Glutamatergic neuron (in vitro differentiated cells): ENCODE results near the gene SCCPDH. TPM values are rescaled to one million over a fixed set of nuclear protein-coding genes. Genes with fewer than 3 reads are reported as not detected.
"Not testable (repeated sequence)": the region's sequence is repeated elsewhere in the genome, so short reads cannot be mapped to it uniquely, and the experiment has no call there.

Experiments
- DNase-seq: peaks from one replicate; pipeline ENCODE4 v3.0.0; 2022
- H3K27ac Mint-ChIP-seq: one replicate; pipeline ENCODE4 v1.8.0; 2020; ENCODE audit warnings: mild to moderate bottlenecking, mixed read lengths, inconsistent platforms; ENCODE audit not compliant: unreplicated experiment
- H3K27me3 Mint-ChIP-seq: one replicate; pipeline ENCODE4 v1.8.0; 2020; ENCODE audit warnings: mild to moderate bottlenecking, moderate library complexity, mixed read lengths, inconsistent platforms; ENCODE audit not compliant: unreplicated experiment
- H3K36me3 Mint-ChIP-seq: one replicate; pipeline ENCODE4 v1.8.0; 2020; ENCODE audit warnings: mild to moderate bottlenecking, mixed read lengths, inconsistent platforms; ENCODE audit not compliant: unreplicated experiment
- H3K4me1 Mint-ChIP-seq: one replicate; pipeline ENCODE4 v1.8.0; 2020; ENCODE audit warnings: mild to moderate bottlenecking, low read depth, mixed read lengths, inconsistent platforms; ENCODE audit not compliant: unreplicated experiment
- H3K4me3 Mint-ChIP-seq: one replicate; pipeline ENCODE4 v1.8.0; 2020; ENCODE audit warnings: mild to moderate bottlenecking, mixed read lengths, inconsistent platforms; ENCODE audit not compliant: unreplicated experiment
- H3K9me3 Mint-ChIP-seq: one replicate; pipeline ENCODE4 v1.8.0; 2020; ENCODE audit warnings: mild to moderate bottlenecking, moderate library complexity, mixed read lengths, inconsistent platforms; ENCODE audit not compliant: unreplicated experiment
- CTCF ChIP-seq: fragments of 200-600 bp; sonication (generic); IDR thresholded peaks from one replicate; pipeline ENCODE4 v1.5.0; 2021; ENCODE audit not compliant: partially characterized antibody, unreplicated experiment
- total RNA-seq: library from RNA; stranded (reverse); fragmentation: NEBNext Ultra II Directional; extraction: Animal tissue kit (Norgen Biotek cat#: 25700); gene quantifications from one replicate; pipeline ENCODE4 v1.2.1, GENCODE V29; 2021; ENCODE audit not compliant: unreplicated experiment

Gene SCCPDH
- total RNA-seq, 1 donor from 2014 or later: 34.6 TPM

GRCh38 chr1:246727594-246727993, 3.4 kb downstream of the SCCPDH start:
- Mint-ChIP-seq H3K27ac (peak overlapping the region; percentile 28), H3K27me3 (peaks cover 5% of the 10 kb centered on the region), H3K9me3 (peaks cover 10% of the 10 kb centered on the region), H3K4me1 (peaks cover 17% of the 10 kb centered on the region), H3K4me3 (peak overlapping the region; percentile 31), H3K36me3 (peaks cover 42% of the 10 kb centered on the region)
- no peak for TF ChIP-seq CTCF
- DNase-seq: no peak

- TF ChIP-seq CTCF: no peak
- H3K27me3 Mint-ChIP-seq: peaks cover 5% of the 10 kb centered on the region
- H3K27ac Mint-ChIP-seq: peak overlapping the region; percentile 78
- DNase-seq: no peak
- H3K9me3 Mint-ChIP-seq: peaks cover 10% of the 10 kb centered on the region
- no peak overlapping the region for H3K4me3 Mint-ChIP-seq
- H3K36me3 Mint-ChIP-seq: peaks cover 42% of the 10 kb centered on the region
- H3K4me1 Mint-ChIP-seq: peaks cover 17% of the 10 kb centered on the region
Measured at GRCh38 chr1:246728311-246728710, 4.1 kb downstream of the SCCPDH start.

- H3K4me3 Mint-ChIP-seq, H3K27me3 Mint-ChIP-seq, H3K27ac Mint-ChIP-seq, H3K9me3 Mint-ChIP-seq, DNase-seq: not testable (repeated sequence)
- H3K4me1 Mint-ChIP-seq: peaks cover 17% of the 10 kb centered on the region
- peaks cover 47% of the 10 kb centered on the region for H3K36me3 Mint-ChIP-seq
Measured at GRCh38 chr1:246729040-246729439, 4.8 kb downstream of the SCCPDH start.

DNA sequence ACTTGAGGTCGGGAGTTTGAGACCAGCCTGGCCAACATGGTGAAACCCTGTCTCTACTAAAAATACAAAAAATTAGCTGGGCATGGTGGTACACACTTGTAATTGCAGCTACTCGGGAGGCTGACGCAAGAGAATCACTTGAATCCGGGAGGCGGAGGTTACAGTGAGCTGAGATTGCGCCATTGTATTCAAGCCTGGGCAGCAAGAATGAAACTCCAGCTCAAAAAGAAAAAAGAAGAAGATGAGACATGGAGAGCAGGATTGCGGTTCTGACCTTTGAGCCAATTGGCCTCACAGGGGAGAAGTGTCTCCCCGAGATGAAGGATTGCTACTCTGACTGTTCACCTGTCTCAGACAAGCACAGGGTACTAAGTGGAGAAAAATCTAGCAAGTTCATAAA, 6.6 kb downstream of the SCCPDH start:
- Mint-ChIP-seq H3K9me3 (peaks cover 1% of the 10 kb centered on the region), H3K36me3 (peaks cover 47% of the 10 kb centered on the region), H3K4me1 (peaks cover 10% of the 10 kb centered on the region), H3K27ac (no peak overlapping the region), H3K4me3 (no peak overlapping the region), H3K27me3 (no peaks in the 10 kb centered on the region)
- DNase-seq: no peak
- no peak for TF ChIP-seq CTCF

DNA sequence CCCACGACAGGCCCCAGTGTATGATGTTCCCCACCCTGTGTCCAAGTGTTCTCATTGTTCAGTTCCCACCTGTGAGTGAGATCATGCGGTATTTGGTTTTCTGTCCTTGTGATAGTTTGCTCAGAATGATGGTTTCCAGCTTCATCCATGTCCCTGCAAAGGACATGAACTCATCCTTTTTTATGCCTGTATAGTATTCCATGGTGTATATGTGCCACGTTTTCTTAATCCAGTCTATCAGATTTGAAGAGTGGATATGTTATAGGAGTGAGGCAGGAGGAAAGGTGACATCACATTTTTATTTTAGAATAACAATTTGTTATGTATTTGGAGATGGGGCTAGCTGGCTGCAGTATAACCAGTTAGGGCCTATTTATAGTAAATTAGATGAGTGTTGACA, 7.7 kb downstream of the SCCPDH start:
- not testable (repeated sequence) for DNase-seq, H3K4me3 Mint-ChIP-seq, H3K9me3 Mint-ChIP-seq, H3K27ac Mint-ChIP-seq, H3K4me1 Mint-ChIP-seq, H3K27me3 Mint-ChIP-seq
- H3K36me3 Mint-ChIP-seq: peaks cover 47% of the 10 kb centered on the region

- Mint-ChIP-seq H3K4me3 (no peak overlapping the region), H3K27ac (no peak overlapping the region), H3K27me3 (no peaks in the 10 kb centered on the region), H3K4me1 (no peaks in the 10 kb centered on the region), H3K9me3 (no peaks in the 10 kb centered on the region), H3K36me3 (peaks cover 32% of the 10 kb centered on the region)
- DNase-seq: no peak
- TF ChIP-seq CTCF: no peak
Measured at GRCh38 chr1:246733704-246734103, 9.5 kb downstream of the SCCPDH start.
